Nephron progenitor cell (in vitro differentiated cells): ENCODE data around the gene AP3S1.

Experiments used
- DNase-seq: peaks from one replicate; pipeline ENCODE4 v3.0.0; 2021
- H3K27ac Mint-ChIP-seq: 2 replicates; pipeline ENCODE4 v1.8.0; 2021; ENCODE audit warnings: mild to moderate bottlenecking, moderate library complexity, mixed read lengths
- H3K27me3 Mint-ChIP-seq: 2 replicates; pipeline ENCODE4 v1.8.0; 2021; ENCODE audit warnings: mild to moderate bottlenecking, low read depth, mixed read lengths; ENCODE audit not compliant: poor library complexity
- H3K36me3 Mint-ChIP-seq: 2 replicates; pipeline ENCODE4 v1.8.0; 2021; ENCODE audit warnings: low read depth, mixed read lengths
- H3K4me1 Mint-ChIP-seq: 2 replicates; pipeline ENCODE4 v1.8.0; 2021; ENCODE audit warnings: mixed read lengths
- H3K4me3 Mint-ChIP-seq: 2 replicates; pipeline ENCODE4 v1.8.0; 2021; ENCODE audit warnings: mild to moderate bottlenecking, moderate library complexity, mixed read lengths
- H3K9me3 Mint-ChIP-seq: 2 replicates; pipeline ENCODE4 v1.8.0; 2021; ENCODE audit warnings: mild to moderate bottlenecking, moderate library complexity, mixed read lengths
- CTCF ChIP-seq: fragments of 200-600 bp; sonication (generic); IDR thresholded peaks from 2 replicates; pipeline ENCODE4 v1.5.0; 2021; ENCODE audit warnings: antibody characterized with exemption

Gene AP3S1

GRCh38 chr5:115962239-115962564 is 120.5 kb downstream of the AP3S1 start, which contains the start of gene LVRN:
Gene LVRN, plus strand, starts transcription at chr5:115962475. Its CDS starts 143 bp downstream, at chr5:115962618.
- no peak within 1 kb of the TSS for H3K4me3 Mint-ChIP-seq
- H3K9me3 Mint-ChIP-seq: peaks cover 10% of the 10 kb centered on the region

GRCh38 chr5:115962565-115963402 is 121.0 kb downstream of the AP3S1 start:
- no peak for TF ChIP-seq CTCF
- Mint-ChIP-seq H3K27me3 (peaks cover 55% of the 10 kb centered on the region), H3K27ac (no peak overlapping the region), H3K4me3 (no peak overlapping the region), H3K9me3 (peaks cover 10% of the 10 kb centered on the region), H3K4me1 (peaks cover 2% of the 10 kb centered on the region), H3K36me3 (no peaks in the 10 kb centered on the region)
- DNase-seq: peak; percentile 39

More at GRCh38 chr5:115962239-115962564, 120.5 kb downstream of the AP3S1 start, which contains the start of gene LVRN:
- peaks cover 55% of the 10 kb centered on the region for H3K27me3 Mint-ChIP-seq
- H3K27ac Mint-ChIP-seq: no peak within 1 kb of the TSS
- no peaks in the 10 kb centered on the region for H3K36me3 Mint-ChIP-seq
- no peak for TF ChIP-seq CTCF
- H3K4me1 Mint-ChIP-seq: no peaks in the 10 kb centered on the region
- no peak for DNase-seq

GRCh38 chr5:115963566-115963965 is 121.8 kb downstream of the AP3S1 start:
- TF ChIP-seq CTCF: no peak
- Mint-ChIP-seq H3K27ac (no peak overlapping the region), H3K4me3 (peak overlapping the region; percentile 55), H3K36me3 (no peaks in the 10 kb centered on the region), H3K27me3 (peaks cover 55% of the 10 kb centered on the region), H3K4me1 (peaks cover 8% of the 10 kb centered on the region), H3K9me3 (peaks cover 10% of the 10 kb centered on the region)
- no peak for DNase-seq
